ENCODE results near the gene CELA3B.

- TF ChIP-seq CTCF (IDR thresholded peaks at IDR 0.05; ENCODE audit: control extremely low read depth in 1 of 3, insufficient read depth in 1 of 3, low read depth in 1 of 3, low read length in 3 of 3) = no peak
- no peak for TF ChIP-seq EZH2 (IDR thresholded peaks at IDR 0.05; ENCODE audit: low read depth, low read length, severe bottlenecking)
These were observed 15.5 kb upstream of the CELA3B start for GRCh38 chr1:21961337-21961736.

All from H1 (cell line).